ENCODE data around the gene C22orf39.

Gene C22orf39

GRCh38 chr22:19396934-19397733, 50.4 kb downstream of the C22orf39 start:
- TF ChIP-seq CTCF (IDR thresholded peaks at IDR 0.05; ENCODE audit: insufficient read depth, low read depth, low read length, missing control alignments), result no peak
- no peak for DNase-seq (ENCODE audit: low read depth)
- H3K4me3 ChIP-seq (ENCODE audit: low read depth, low read length), result no peak overlapping the region

- DNase-seq (ENCODE audit: low read depth), result no peak
- H3K4me3 ChIP-seq (ENCODE audit: low read depth, low read length), result no peak overlapping the region
- no peak for TF ChIP-seq CTCF (IDR thresholded peaks at IDR 0.05; ENCODE audit: insufficient read depth, low read depth, low read length, missing control alignments)
Measured at GRCh38 chr22:19396561-19396933, 51.0 kb downstream of the C22orf39 start.

- no peak for TF ChIP-seq CTCF (IDR thresholded peaks at IDR 0.05; ENCODE audit: insufficient read depth, low read depth, low read length, missing control alignments)
- no peak overlapping the region for H3K4me3 ChIP-seq (ENCODE audit: low read depth, low read length)
- DNase-seq (ENCODE audit: low read depth), result no peak
Measured at GRCh38 chr22:19395276-19395675, 52.2 kb downstream of the C22orf39 start.

- no peak for DNase-seq (ENCODE audit: low read depth)
- TF ChIP-seq CTCF (IDR thresholded peaks at IDR 0.05; ENCODE audit: insufficient read depth, low read depth, low read length, missing control alignments), result no peak
Measured at GRCh38 chr22:19394274-19395050, 53.0 kb downstream of the C22orf39 start.

GRCh38 chr22:19393704-19394103, 53.8 kb downstream of the C22orf39 start:
- no peak for DNase-seq (ENCODE audit: low read depth)
- no peak for TF ChIP-seq CTCF (IDR thresholded peaks at IDR 0.05; ENCODE audit: insufficient read depth, low read depth, low read length, missing control alignments)
- H3K4me3 ChIP-seq (ENCODE audit: low read depth, low read length), result no peak overlapping the region

More at GRCh38 chr22:19394274-19395050, 53.0 kb downstream of the C22orf39 start:
- no peak overlapping the region for H3K4me3 ChIP-seq (ENCODE audit: low read depth, low read length)

Data from GM12865 (cell line).